ENCODE results near the gene MZB1.

Gene MZB1

GRCh38 chr5:139418793-139419192 is 29.1 kb upstream of the MZB1 start:
- no peak for DNase-seq (ENCODE audit: extremely low read depth, insufficient read length)
- Histone ChIP-seq H3K36me3 (ENCODE audit: control insufficient read depth, insufficient read depth, low read length) (no peaks in the 10 kb centered on the region), H3K4me3 (replicated peaks; ENCODE audit: low read depth, low read length) (no peak overlapping the region), H3K27me3 (replicated peaks; ENCODE audit: control insufficient read depth, insufficient read depth, low read length) (no peaks in the 10 kb centered on the region)
- no peak for TF ChIP-seq CTCF (IDR thresholded peaks at IDR 0.05; ENCODE audit: insufficient read depth, low read length, poor library complexity, severe bottlenecking)

- Histone ChIP-seq H3K4me3 (replicated peaks; ENCODE audit: low read depth, low read length) (no peak overlapping the region), H3K27me3 (replicated peaks; ENCODE audit: control insufficient read depth, insufficient read depth, low read length) (no peaks in the 10 kb centered on the region), H3K36me3 (ENCODE audit: control insufficient read depth, insufficient read depth, low read length) (no peaks in the 10 kb centered on the region)
- TF ChIP-seq CTCF (IDR thresholded peaks at IDR 0.05; ENCODE audit: insufficient read depth, low read length, poor library complexity, severe bottlenecking) = no peak
- DNase-seq (ENCODE audit: extremely low read depth, insufficient read length) = no peak
Measured at GRCh38 chr5:139417214-139417613, 27.5 kb upstream of the MZB1 start.

- no peaks in the 10 kb centered on the region for H3K27me3 ChIP-seq (replicated peaks; ENCODE audit: control insufficient read depth, insufficient read depth, low read length)
- no peak for DNase-seq (ENCODE audit: extremely low read depth, insufficient read length)
- H3K36me3 ChIP-seq (ENCODE audit: control insufficient read depth, insufficient read depth, low read length) = no peaks in the 10 kb centered on the region
- no peak for TF ChIP-seq CTCF (IDR thresholded peaks at IDR 0.05; ENCODE audit: insufficient read depth, low read length, poor library complexity, severe bottlenecking)
- no peak overlapping the region for H3K4me3 ChIP-seq (replicated peaks; ENCODE audit: low read depth, low read length)
Measured at GRCh38 chr5:139416651-139417050, 26.9 kb upstream of the MZB1 start.

- no peak for TF ChIP-seq CTCF (IDR thresholded peaks at IDR 0.05; ENCODE audit: insufficient read depth, low read length, poor library complexity, severe bottlenecking)
- DNase-seq (ENCODE audit: extremely low read depth, insufficient read length) = no peak
- Histone ChIP-seq H3K27me3 (replicated peaks; ENCODE audit: control insufficient read depth, insufficient read depth, low read length) (no peaks in the 10 kb centered on the region), H3K36me3 (ENCODE audit: control insufficient read depth, insufficient read depth, low read length) (no peaks in the 10 kb centered on the region), H3K4me3 (replicated peaks; ENCODE audit: low read depth, low read length) (no peak overlapping the region)
Measured at GRCh38 chr5:139415869-139416268, 26.2 kb upstream of the MZB1 start.

- no peak overlapping the region for H3K4me3 ChIP-seq (replicated peaks; ENCODE audit: low read depth, low read length)
- no peaks in the 10 kb centered on the region for H3K36me3 ChIP-seq (ENCODE audit: control insufficient read depth, insufficient read depth, low read length)
- TF ChIP-seq CTCF (IDR thresholded peaks at IDR 0.05; ENCODE audit: insufficient read depth, low read length, poor library complexity, severe bottlenecking) = no peak
- H3K27me3 ChIP-seq (replicated peaks; ENCODE audit: control insufficient read depth, insufficient read depth, low read length) = no peaks in the 10 kb centered on the region
- no peak for DNase-seq (ENCODE audit: extremely low read depth, insufficient read length)
Measured at GRCh38 chr5:139415221-139415861, 25.6 kb upstream of the MZB1 start.
